DND-41 (cell line): ENCODE data around the gene SCUBE1.

Source experiments
- ATAC-seq: fragments of 200-7000 bp; cut with Tn5 transposase; 3 replicates; pipeline ENCODE4 v1.9.1; 2021; ENCODE audit warnings: low read depth; ENCODE audit not compliant: insufficient read depth
- DNase-seq: peaks from one replicate; pipeline ENCODE4 v3.0.0-alpha.2; 2020
- H2AFZ ChIP-seq: 2 replicates; pipeline ENCODE4 v1.6.0; 2012; ENCODE audit warnings: low read depth, low read length
- H3K27ac ChIP-seq: 2 replicates; pipeline ENCODE4 v1.5.1; 2012; ENCODE audit warnings: low read length, inconsistent platforms
- H3K27me3 ChIP-seq: fragments of 200-600 bp; sonication (generic); 2 replicates; pipeline ENCODE4 v1.6.0; 2012; ENCODE audit warnings: low read length, mild to moderate bottlenecking, inconsistent platforms; ENCODE audit not compliant: insufficient read depth, poor library complexity
- H3K36me3 ChIP-seq: 2 replicates; pipeline ENCODE4 v1.5.1; 2012; ENCODE audit warnings: low read length, inconsistent platforms; ENCODE audit not compliant: insufficient read depth
- H3K4me1 ChIP-seq: 2 replicates; pipeline ENCODE4 v1.5.1; 2012; ENCODE audit warnings: mild to moderate bottlenecking, low read length; ENCODE audit not compliant: insufficient read depth
- H3K4me2 ChIP-seq: 2 replicates; pipeline ENCODE4 v1.6.0; 2012; ENCODE audit warnings: mild to moderate bottlenecking, moderate library complexity, low read length, inconsistent platforms; ENCODE audit not compliant: insufficient read depth
- H3K4me3 ChIP-seq, 2 experiments: fragments of 200-600 bp in 1 of 2; shearing (Covaris generic) in 1 of 2; 2 replicates each; pipeline ENCODE4 v1.5.1; 2012 to 2016; ENCODE audit warnings: inconsistent platforms in 2 of 2, low read length in 2 of 2, mild to moderate bottlenecking in 2 of 2, low read depth in 1 of 2, moderate library complexity in 1 of 2
- H3K79me2 ChIP-seq: 2 replicates; pipeline ENCODE4 v1.6.0; 2012; ENCODE audit warnings: low read length, inconsistent platforms; ENCODE audit not compliant: insufficient read depth
- H3K9ac ChIP-seq: 2 replicates; pipeline ENCODE4 v1.6.0; 2012; ENCODE audit warnings: low read depth, mild to moderate bottlenecking, inconsistent platforms, low read length, moderate library complexity
- H3K9me3 ChIP-seq: 2 replicates; pipeline ENCODE4 v1.5.1; 2012; ENCODE audit warnings: low read length, moderate library complexity, mild to moderate bottlenecking, inconsistent platforms; ENCODE audit not compliant: insufficient read depth, severe bottlenecking
- H4K20me1 ChIP-seq: 2 replicates; pipeline ENCODE4 v1.6.0; 2012; ENCODE audit warnings: low read length; ENCODE audit not compliant: insufficient read depth
- EZH2 ChIP-seq: IDR thresholded peaks from 3 replicates; pipeline ENCODE4 v1.6.1; 2012; ENCODE audit warnings: borderline replicate concordance, low read depth, mild to moderate bottlenecking, moderate library complexity, low read length, inconsistent platforms; ENCODE audit not compliant: severe bottlenecking
- TF ChIP-seq, protein P1 (sequence below): IDR thresholded peaks from 2 replicates; pipeline ENCODE4 v1.5.1; 2012; ENCODE audit warnings: borderline replicate concordance, low read length, moderate library complexity, mild to moderate bottlenecking; ENCODE audit not compliant: poor library complexity, severe bottlenecking; ENCODE audit errors: extremely low read depth

SCUBE1 gene

DNA sequence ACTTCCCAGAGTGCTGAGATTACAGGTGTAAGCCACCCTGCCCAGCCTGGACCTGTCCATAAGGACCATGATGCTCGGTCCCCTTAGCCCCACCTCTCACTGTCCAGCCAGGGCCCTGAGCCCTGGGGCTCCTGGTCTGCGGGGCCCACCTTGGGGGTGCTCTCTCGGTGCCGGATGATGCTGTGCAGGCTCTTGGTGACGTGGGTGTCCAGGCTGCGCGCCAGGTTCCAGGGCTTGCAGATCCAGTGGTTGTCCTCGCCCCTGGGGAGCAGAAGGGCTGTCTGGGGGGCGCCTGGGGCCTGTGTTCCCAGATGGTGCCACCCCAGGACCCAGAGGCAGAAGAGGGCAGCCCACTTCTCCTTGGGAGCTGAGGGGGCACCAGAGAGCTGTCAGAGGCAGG, 169.6 kb downstream of the SCUBE1 start:
- peaks cover 10% of the 10 kb centered on the region for H4K20me1 ChIP-seq
- no peaks in the 10 kb centered on the region for H3K27me3 ChIP-seq
- TF ChIP-seq, protein P1, sequence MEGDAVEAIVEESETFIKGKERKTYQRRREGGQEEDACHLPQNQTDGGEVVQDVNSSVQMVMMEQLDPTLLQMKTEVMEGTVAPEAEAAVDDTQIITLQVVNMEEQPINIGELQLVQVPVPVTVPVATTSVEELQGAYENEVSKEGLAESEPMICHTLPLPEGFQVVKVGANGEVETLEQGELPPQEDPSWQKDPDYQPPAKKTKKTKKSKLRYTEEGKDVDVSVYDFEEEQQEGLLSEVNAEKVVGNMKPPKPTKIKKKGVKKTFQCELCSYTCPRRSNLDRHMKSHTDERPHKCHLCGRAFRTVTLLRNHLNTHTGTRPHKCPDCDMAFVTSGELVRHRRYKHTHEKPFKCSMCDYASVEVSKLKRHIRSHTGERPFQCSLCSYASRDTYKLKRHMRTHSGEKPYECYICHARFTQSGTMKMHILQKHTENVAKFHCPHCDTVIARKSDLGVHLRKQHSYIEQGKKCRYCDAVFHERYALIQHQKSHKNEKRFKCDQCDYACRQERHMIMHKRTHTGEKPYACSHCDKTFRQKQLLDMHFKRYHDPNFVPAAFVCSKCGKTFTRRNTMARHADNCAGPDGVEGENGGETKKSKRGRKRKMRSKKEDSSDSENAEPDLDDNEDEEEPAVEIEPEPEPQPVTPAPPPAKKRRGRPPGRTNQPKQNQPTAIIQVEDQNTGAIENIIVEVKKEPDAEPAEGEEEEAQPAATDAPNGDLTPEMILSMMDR: no peak
- TF ChIP-seq EZH2: no peak
- H3K4me2 ChIP-seq: no peak overlapping the region
- peaks cover 83% of the 10 kb centered on the region for H3K36me3 ChIP-seq
- no peak overlapping the region for H3K4me3 ChIP-seq
- no peaks in the 10 kb centered on the region for H3K79me2 ChIP-seq
- no peak overlapping the region for H2AFZ ChIP-seq
- no peak overlapping the region for H3K27ac ChIP-seq
- DNase-seq (no peak), ATAC-seq (no peak)
- H3K9me3 ChIP-seq: no peaks in the 10 kb centered on the region
- H3K4me1 ChIP-seq: no peaks in the 10 kb centered on the region
- H3K9ac ChIP-seq: no peak overlapping the region

DNA sequence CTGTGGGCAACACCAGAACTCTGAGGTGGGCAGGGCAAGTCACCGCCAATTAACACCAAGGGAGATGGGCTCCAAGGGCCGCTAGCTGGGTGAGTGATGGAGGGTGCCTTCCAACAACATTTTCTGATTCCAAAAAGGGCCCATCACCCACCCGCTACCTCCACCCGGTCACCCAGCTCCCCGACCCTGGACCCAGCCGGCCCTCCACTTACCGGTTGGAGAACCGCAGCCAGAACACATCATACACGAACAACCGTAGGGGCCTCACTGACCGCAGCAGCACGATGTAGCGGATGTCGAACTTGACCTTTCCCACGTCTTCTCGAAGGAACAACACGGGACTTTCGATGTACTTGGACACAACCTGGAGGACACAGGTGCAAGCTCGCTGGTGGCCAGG, 171.0 kb downstream of the SCUBE1 start:
- TF ChIP-seq, protein P1: no peak
- TF ChIP-seq EZH2: no peak
- Histone ChIP-seq H3K4me3 (no peak overlapping the region), H4K20me1 (peaks cover 18% of the 10 kb centered on the region; the same call in 1 of the 2 replicates), H3K36me3 (peaks cover 85% of the 10 kb centered on the region), H3K4me2 (no peak overlapping the region), H3K27me3 (no peaks in the 10 kb centered on the region), H2AFZ (no peak overlapping the region), H3K79me2 (no peaks in the 10 kb centered on the region), H3K9me3 (no peaks in the 10 kb centered on the region), H3K27ac (no peak overlapping the region), H3K4me1 (no peaks in the 10 kb centered on the region), H3K9ac (no peak overlapping the region)
- ATAC-seq (no peak), DNase-seq (no peak)

DNA sequence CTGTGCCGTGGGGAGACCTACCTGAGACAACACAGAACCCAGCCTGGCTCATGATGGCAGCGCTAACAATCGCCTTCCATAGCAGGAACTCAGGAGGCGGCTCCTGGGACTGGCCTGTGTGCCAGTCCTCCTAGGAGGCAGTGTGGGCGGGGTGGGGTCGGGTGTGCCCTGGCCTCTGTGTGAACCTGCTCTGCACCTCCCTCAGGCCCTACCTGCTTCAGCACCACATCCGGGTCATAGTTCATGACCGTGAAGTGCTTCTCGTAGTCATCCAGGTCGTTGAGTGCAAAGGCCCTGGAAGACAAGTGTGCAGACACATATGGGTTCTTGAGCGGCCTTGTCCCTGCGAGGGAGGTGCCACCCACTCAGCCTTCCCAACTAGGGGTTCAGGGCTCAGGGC, 171.6 kb downstream of the SCUBE1 start:
- H3K9ac ChIP-seq: no peak overlapping the region
- no peaks in the 10 kb centered on the region for H3K4me1 ChIP-seq
- no peak overlapping the region for H3K27ac ChIP-seq
- no peak overlapping the region for H3K4me3 ChIP-seq
- no peak for ATAC-seq
- H2AFZ ChIP-seq: no peak overlapping the region
- H3K4me2 ChIP-seq: no peak overlapping the region
- H3K36me3 ChIP-seq: peaks cover 85% of the 10 kb centered on the region
- H4K20me1 ChIP-seq: peaks cover 18% of the 10 kb centered on the region; the same call in 1 of the 2 replicates
- no peaks in the 10 kb centered on the region for H3K79me2 ChIP-seq
- DNase-seq: no peak
- TF ChIP-seq EZH2: no peak
- TF ChIP-seq, protein P1: no peak
- H3K27me3 ChIP-seq: no peaks in the 10 kb centered on the region
- H3K9me3 ChIP-seq: no peaks in the 10 kb centered on the region

DNA sequence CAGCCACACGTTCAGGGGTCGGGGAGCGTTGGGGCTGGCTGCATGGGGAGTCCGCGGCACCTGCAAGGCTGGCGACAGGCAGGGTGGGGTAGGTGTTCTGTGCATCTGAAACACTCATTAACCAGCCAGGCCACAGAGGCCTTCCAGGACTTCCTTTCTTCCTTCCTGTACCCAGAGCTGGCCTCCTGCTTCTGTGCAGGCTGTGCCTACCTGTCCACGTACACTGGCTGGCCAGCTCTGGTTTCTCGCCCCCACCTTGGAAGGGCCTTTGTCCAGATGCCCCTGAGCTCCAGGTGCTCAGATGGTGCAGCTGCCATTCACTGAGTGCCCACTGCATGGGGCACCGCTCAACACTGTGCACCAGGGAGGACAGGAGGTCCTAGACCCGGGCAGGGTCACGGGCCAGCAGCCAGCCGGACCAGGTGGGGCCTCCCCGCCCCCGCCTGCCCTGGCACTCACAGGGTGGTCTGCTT, 172.1 kb downstream of the SCUBE1 start:
- Histone ChIP-seq H3K79me2 (no peaks in the 10 kb centered on the region), H3K4me3 (no peak overlapping the region), H4K20me1 (peaks cover 18% of the 10 kb centered on the region; the same call in 1 of the 2 replicates), H3K27me3 (no peaks in the 10 kb centered on the region), H3K27ac (no peak overlapping the region), H3K4me2 (no peak overlapping the region), H2AFZ (no peak overlapping the region), H3K36me3 (peaks cover 82% of the 10 kb centered on the region), H3K9ac (no peak overlapping the region), H3K4me1 (no peaks in the 10 kb centered on the region), H3K9me3 (no peaks in the 10 kb centered on the region)
- no peak for TF ChIP-seq EZH2
- TF ChIP-seq, protein P1: no peak
- DNase-seq: no peak
- no peak for ATAC-seq
